ENCODE data around the gene RPS19.

Gene RPS19

DNA sequence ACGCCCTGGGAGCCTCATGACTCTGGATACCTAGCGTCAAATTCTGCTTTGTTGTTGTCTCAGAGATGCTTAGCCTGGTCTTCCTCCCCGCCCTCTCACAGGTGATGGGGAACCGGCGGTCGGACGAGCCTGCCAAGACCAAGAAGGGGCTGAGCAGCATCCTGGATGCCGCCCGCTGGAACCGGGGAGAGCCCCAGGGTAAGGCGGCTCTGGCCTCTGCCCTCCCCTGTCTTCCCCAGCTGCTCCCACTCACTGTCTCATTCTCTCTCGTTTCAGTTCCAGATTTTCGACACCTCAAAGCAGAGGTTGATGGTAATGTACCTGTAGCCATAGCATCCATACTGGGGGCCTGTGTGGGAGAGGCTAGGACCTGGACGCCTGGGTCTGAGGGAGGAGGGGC is 34.3 kb downstream of the RPS19 start:
- H4K20me1 ChIP-seq (ENCODE audit: insufficient read depth, low read length): no peaks in the 10 kb centered on the region
- no peak overlapping the region for H3K4me3 ChIP-seq (ENCODE audit: low read length)
- H3K79me2 ChIP-seq (ENCODE audit: low read length): no peaks in the 10 kb centered on the region

DNA sequence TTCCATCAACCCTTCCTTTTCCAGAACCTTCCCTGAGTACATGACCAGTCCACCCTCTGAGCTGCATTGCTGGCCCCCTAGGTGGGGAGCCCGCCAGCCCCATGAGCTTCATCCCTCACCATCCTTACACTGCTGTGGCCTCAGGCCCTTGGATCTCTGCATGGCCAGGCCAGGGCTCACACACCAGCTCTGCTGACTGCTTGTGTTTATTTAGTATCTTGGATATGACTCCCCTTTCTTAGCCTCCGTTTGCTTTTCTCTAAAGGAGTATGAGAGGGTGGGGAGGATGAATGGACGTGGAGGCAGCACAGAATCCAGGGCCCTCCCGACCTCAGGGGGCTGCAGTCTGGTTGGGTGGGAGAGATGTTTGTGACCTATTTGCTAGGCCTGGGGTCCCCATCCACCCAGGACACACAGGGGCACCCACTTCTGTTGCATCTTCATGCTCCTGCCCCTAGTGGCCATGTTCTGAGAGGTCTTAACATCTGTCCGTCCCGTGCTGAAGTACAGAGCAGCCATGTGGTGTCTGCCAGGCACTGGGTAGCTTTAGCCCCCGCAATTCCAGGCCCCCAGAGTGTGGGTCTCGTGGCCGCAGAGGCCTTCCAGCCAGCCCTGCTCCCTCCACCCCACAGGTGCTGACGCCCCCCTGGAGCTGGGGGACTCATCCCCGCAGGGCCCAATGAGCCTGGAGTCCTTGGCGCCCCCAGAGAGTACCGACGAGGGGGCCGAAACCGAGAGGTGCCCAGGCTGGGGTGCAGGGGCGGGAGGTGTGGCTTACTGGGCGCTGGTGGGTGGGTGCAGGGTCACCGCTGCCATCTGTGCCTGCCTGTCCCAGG is 35.9 kb downstream of the RPS19 start:
- no peak for DNase-seq
- Histone ChIP-seq H4K20me1 (ENCODE audit: insufficient read depth, low read length) (no peaks in the 10 kb centered on the region), H3K9me3 (replicated peaks; ENCODE audit: insufficient read depth, low read length) (no peaks in the 10 kb centered on the region), H3K27me3 (replicated peaks; ENCODE audit: insufficient read depth, low read length) (no peaks in the 10 kb centered on the region), H3K27ac (ENCODE audit: low read length) (no peak overlapping the region), H3K4me2 (ENCODE audit: low read depth, low read length) (no peak overlapping the region), H3K36me3 (replicated peaks; ENCODE audit: insufficient read depth, low read length) (no peaks in the 10 kb centered on the region), H3K4me1 (ENCODE audit: low read length) (no peaks in the 10 kb centered on the region), H3K79me2 (ENCODE audit: low read length) (no peaks in the 10 kb centered on the region), H3F3A (ENCODE audit: insufficient read depth, low read length) (no peaks in the 10 kb centered on the region), H3K9me2 (replicated peaks; ENCODE audit: insufficient read depth, low read length) (no peaks in the 10 kb centered on the region), H3K9ac (ENCODE audit: low read length) (no peak overlapping the region), H2AFZ (ENCODE audit: low read length) (no peak overlapping the region), H3K4me3 (ENCODE audit: low read length) (no peak overlapping the region)
- TF ChIP-seq, protein P1, sequence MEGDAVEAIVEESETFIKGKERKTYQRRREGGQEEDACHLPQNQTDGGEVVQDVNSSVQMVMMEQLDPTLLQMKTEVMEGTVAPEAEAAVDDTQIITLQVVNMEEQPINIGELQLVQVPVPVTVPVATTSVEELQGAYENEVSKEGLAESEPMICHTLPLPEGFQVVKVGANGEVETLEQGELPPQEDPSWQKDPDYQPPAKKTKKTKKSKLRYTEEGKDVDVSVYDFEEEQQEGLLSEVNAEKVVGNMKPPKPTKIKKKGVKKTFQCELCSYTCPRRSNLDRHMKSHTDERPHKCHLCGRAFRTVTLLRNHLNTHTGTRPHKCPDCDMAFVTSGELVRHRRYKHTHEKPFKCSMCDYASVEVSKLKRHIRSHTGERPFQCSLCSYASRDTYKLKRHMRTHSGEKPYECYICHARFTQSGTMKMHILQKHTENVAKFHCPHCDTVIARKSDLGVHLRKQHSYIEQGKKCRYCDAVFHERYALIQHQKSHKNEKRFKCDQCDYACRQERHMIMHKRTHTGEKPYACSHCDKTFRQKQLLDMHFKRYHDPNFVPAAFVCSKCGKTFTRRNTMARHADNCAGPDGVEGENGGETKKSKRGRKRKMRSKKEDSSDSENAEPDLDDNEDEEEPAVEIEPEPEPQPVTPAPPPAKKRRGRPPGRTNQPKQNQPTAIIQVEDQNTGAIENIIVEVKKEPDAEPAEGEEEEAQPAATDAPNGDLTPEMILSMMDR (IDR thresholded peaks at IDR 0.05; ENCODE audit: low read length): peak; percentile 32
- TF ChIP-seq EZH2phosphoT487 (IDR thresholded peaks at IDR 0.05; ENCODE audit: low read length): no peak
- TF ChIP-seq EZH2 (optimal IDR thresholded peaks at IDR 0.05; ENCODE audit: low read depth, low read length): no peak

More for the DNA sequence above, 34.3 kb downstream of the RPS19 start:
- no peak overlapping the region for H3K9ac ChIP-seq (ENCODE audit: low read length)
- no peak for DNase-seq
- no peaks in the 10 kb centered on the region for H3K4me1 ChIP-seq (ENCODE audit: low read length)
- H3F3A ChIP-seq (ENCODE audit: insufficient read depth, low read length): no peaks in the 10 kb centered on the region
- H3K9me2 ChIP-seq (replicated peaks; ENCODE audit: insufficient read depth, low read length): no peaks in the 10 kb centered on the region
- H3K4me2 ChIP-seq (ENCODE audit: low read depth, low read length): no peak overlapping the region
- no peak for TF ChIP-seq EZH2phosphoT487 (IDR thresholded peaks at IDR 0.05; ENCODE audit: low read length)
- no peak for TF ChIP-seq EZH2 (optimal IDR thresholded peaks at IDR 0.05; ENCODE audit: low read depth, low read length)
- TF ChIP-seq, protein P1 (IDR thresholded peaks at IDR 0.05; ENCODE audit: low read length): no peak
- no peak overlapping the region for H2AFZ ChIP-seq (ENCODE audit: low read length)
- no peaks in the 10 kb centered on the region for H3K9me3 ChIP-seq (replicated peaks; ENCODE audit: insufficient read depth, low read length)
- H3K27ac ChIP-seq (ENCODE audit: low read length): no peak overlapping the region
- no peaks in the 10 kb centered on the region for H3K27me3 ChIP-seq (replicated peaks; ENCODE audit: insufficient read depth, low read length)
- no peaks in the 10 kb centered on the region for H3K36me3 ChIP-seq (replicated peaks; ENCODE audit: insufficient read depth, low read length)

DNA sequence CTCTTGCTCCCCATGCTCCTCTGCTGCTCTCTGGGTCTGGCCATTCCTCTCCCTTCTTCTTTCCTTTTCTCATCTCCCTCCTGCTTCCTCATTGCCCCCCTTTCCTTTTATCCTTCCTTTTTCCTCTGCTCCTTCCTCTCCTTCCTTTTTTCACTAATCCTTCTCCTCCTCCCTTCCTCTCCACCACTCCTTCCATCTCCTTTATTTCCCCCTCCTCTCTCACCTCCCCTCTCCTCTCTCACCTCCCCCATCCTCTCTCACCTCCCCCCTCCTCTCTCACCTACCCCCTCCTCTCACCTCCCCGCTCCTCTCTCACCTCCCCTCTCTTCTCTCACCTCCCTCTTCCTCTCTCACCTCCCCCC is 36.5 kb downstream of the RPS19 start:
- H3K27ac ChIP-seq (ENCODE audit: low read length): no peak overlapping the region
- H3F3A ChIP-seq (ENCODE audit: insufficient read depth, low read length): no peaks in the 10 kb centered on the region
- DNase-seq: no peak
- no peak overlapping the region for H3K4me2 ChIP-seq (ENCODE audit: low read depth, low read length)
- no peak overlapping the region for H2AFZ ChIP-seq (ENCODE audit: low read length)
- TF ChIP-seq, protein P1 (IDR thresholded peaks at IDR 0.05; ENCODE audit: low read length): no peak
- no peaks in the 10 kb centered on the region for H3K36me3 ChIP-seq (replicated peaks; ENCODE audit: insufficient read depth, low read length)
- no peaks in the 10 kb centered on the region for H3K4me1 ChIP-seq (ENCODE audit: low read length)
- no peaks in the 10 kb centered on the region for H3K9me2 ChIP-seq (replicated peaks; ENCODE audit: insufficient read depth, low read length)
- no peak overlapping the region for H3K4me3 ChIP-seq (ENCODE audit: low read length)
- no peaks in the 10 kb centered on the region for H3K27me3 ChIP-seq (replicated peaks; ENCODE audit: insufficient read depth, low read length)
- no peaks in the 10 kb centered on the region for H3K79me2 ChIP-seq (ENCODE audit: low read length)
- H3K9ac ChIP-seq (ENCODE audit: low read length): no peak overlapping the region
- no peaks in the 10 kb centered on the region for H3K9me3 ChIP-seq (replicated peaks; ENCODE audit: insufficient read depth, low read length)
- H4K20me1 ChIP-seq (ENCODE audit: insufficient read depth, low read length): no peaks in the 10 kb centered on the region

Data from MM.1S (cell line).